ENCODE results near the gene EIF5A2.
"Not testable (repeated sequence)": the region's sequence is repeated elsewhere in the genome, so short reads cannot be mapped to it uniquely, and the experiment has no call there.

Gene EIF5A2

GRCh38 chr3:170908235-170909116, at the start of gene EIF5A2:
TSS of gene EIF5A2 (minus strand) at chr3:170908637. CDS start at chr3:170907806, 831 bp downstream.
- peak; percentile 61 to 71 for DNase-seq

DNA sequence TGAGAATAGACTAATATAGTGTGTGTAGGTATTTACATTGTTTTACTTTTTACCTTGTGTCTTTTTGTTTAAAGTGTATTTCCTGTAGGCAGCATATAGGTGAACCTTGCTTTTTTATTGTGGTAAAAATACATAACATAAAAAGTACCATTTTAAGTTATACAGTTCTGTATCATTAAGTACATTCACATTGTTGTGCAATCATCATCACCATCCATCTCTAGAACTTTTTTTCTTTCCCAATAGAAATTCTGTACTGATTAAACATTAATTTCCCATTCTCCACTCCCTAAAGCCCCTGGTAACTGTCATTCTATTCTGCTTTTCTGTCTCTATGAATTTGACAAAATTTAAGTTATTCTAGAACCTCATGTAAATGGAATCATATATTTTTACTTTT, 48.2 kb upstream of the EIF5A2 start:
- DNase-seq = no peak

- DNase-seq = no peak
Measured at GRCh38 chr3:170953736-170954135, 45.3 kb upstream of the EIF5A2 start.

GRCh38 chr3:170953229-170953628, 44.8 kb upstream of the EIF5A2 start:
- no peak for DNase-seq

GRCh38 chr3:170949211-170949610, 40.8 kb upstream of the EIF5A2 start:
- no peak for DNase-seq

- DNase-seq = no peak
Measured at GRCh38 chr3:170947018-170947769, 38.8 kb upstream of the EIF5A2 start.

- DNase-seq = no peak
Measured at GRCh38 chr3:170942011-170942410, 33.6 kb upstream of the EIF5A2 start.

DNA sequence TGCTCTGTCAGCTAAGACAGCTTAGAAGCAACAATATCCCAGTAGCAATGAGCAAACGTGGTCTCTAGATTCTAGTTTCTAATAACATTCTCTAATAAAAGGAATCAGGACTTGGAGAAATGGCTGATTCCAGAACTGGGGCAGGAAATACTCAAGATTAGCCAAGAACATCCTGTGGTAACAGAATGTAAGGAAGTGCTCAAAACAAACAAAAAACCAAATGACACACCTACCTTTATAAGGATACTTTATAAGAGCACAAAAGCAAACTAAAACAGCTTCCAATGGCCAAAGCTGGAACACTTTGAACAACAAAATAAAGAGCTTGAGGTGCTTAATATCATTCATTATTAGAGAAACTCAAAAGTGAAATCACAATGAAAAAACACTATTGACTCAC, 33.1 kb upstream of the EIF5A2 start:
- DNase-seq = no peak

GRCh38 chr3:170933039-170933438, 24.6 kb upstream of the EIF5A2 start:
- not testable (repeated sequence) for DNase-seq

GRCh38 chr3:170923553-170923952, 15.1 kb upstream of the EIF5A2 start:
- not testable (repeated sequence) for DNase-seq

DNA sequence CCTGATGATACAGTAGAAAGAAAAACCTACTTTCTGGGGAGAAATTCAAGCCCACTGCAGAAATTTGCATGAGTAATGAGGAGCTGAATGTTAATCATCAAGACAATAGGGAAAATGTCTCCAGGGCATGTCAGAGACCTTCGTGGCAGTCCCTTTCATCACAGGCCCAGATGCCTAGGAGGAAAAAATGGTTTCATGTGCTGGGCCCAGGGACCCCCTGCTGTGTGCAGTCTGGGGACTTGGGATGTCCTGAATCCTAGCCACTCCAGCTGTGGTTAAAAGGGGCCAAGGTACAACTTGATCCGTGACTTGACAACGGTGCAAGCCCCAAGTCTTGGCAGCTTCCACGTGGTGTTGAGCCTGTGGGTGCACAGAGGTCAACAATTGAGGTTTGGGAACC, 10.3 kb upstream of the EIF5A2 start:
- DNase-seq = no peak

DNA sequence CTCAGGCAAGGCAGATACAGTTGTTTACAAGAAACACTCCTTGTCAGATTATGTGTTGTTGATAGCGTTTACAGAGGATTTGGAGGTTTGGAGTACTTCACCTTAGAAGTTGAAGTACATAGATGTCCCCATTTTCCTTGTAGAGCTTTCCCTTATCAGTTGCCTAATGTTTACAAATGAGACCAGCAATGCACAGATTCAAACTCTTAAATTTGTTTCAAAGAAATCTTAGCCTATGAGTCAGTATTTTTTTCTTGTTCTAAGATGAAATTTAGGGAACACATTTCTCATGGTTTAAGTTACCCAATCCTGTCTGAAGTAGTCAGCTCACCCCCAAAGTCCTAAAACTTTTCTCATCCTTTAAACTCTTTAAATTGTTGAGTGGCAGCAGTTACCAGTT, 6.3 kb upstream of the EIF5A2 start:
- no peak for DNase-seq

DNA sequence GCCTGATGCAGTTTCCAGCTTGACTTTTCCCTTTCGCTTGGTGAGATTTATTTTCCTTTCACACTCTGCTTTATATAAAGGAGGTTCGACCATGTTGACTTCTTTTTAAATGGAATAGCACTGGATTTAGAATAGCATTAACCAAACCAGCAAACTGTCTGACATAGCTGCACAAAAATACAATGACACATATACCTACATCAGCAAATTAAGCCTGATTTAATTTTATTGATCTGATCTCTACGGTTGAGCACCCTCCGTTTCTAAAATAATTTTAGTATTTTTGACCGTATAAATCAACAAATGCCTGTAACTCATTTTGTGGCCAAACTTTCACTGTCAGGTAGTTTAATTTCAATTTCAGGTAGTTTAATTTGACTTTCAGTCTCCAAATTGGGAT, 5.8 kb upstream of the EIF5A2 start:
- DNase-seq = no peak

DNA sequence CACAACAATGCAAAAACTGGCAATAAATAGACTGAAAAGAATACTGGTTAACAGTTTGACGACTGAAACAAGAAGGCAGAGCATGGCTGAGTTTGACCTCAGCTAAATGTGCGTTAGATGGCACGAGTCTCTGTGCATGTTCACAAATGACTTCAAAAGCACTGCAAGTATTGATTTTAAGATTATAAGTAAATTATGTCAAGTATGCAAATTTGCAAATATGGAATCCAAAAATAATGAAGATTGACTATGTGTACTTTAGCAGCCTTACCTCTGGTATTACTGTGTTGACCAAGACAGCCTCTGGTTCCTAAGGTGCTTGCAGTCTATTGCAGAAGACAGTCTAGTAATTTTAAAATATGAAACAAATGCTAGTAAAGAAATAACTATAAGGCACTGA, 2.6 kb upstream of the EIF5A2 start:
- no peak for DNase-seq

DNA sequence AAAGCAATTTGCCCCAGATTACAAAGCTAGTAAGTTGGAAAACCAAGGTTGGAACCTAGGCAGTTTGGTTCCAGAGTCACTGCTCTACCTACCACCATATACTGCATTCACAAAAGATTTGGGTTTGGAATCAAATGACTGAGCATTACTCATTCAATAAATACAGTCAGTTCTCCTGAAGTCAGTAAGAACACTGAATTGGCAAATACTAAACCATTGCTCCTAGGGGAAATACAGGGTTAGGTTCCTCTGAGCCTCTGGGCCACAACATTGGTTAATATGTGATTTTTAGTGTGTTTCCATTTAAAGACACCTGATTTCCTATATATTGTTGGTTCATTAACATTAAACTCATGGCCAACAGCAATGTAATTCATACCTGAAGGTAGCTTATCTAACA, 2.1 kb upstream of the EIF5A2 start:
- no peak for DNase-seq

DNA sequence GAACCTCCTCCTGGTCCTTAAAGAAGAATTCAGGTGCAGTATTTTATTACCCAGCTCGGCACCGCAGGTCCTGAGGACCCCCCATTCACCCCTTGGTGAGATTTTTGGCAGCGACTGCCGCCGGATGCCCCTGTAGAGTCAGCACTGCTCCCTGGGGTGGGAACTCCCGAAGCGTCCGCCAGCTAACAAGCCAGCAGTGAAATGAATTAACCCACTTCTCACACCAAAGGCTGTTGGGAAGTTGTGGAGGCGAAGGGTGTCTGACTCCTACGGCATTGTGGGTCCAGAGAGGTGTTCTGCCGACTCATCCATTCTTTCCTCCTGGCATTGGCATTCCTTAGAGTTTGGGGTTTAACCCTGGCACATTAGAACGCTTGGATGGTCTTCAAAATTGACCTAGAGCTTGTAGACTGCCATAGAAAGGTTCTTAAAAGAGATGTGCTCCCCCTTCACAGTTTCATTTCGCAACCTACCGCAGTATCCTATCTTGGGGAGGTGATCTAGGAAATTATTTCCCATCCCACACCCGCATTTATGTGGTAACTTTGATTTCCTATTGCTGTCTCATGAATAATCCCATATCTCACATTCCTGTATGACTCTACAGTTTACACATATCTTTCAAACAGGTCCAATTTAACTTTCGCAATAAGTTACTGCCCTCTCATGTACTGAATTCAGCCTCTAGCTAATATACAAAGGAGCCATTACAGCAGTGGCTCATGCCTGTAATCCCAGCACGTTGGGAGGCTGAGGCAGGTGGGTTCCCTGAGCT, 879 bp upstream of the EIF5A2 start:
- no peak for DNase-seq

GRCh38 chr3:170907637-170908234, 701 bp downstream of the EIF5A2 start:
- DNase-seq = no peak

DNA sequence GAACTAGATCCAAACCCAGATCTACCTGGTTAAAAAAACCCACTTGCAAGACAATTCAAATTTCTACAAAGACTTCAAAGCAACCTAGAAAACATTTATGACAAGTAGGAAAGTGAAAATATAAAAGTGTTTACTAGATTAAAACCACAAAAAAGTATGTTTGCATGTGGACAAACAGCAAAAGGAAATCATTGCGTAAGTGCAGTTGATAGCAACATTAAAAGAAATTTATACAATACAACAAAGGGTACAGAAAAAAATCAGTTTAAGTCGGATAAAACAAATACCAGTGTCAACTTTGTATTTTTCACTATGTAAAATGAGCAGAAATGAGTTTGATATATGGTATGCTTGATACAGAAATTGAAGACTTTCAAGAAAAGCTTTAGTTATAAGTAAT, 2.6 kb downstream of the EIF5A2 start:
- DNase-seq = no peak

DNA sequence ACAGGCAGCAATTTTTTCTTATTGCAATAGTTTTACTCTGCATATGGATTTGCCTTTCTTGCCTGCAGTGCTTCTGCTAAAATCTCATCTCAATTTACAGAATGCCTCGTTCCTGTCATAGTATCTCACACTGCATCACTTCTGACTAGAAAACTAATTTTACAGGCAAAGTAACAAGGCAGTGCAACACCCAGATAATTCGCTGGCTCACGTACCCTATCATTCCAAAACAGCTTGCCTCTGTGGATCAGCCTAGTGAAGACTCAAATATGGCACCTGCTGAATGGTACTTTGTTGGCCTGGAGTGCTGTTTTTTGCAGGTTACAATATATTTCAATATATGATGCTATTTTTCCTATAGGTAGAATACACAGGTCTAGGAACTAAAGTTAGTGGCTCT, 5.3 kb downstream of the EIF5A2 start:
- no peak for DNase-seq

DNA sequence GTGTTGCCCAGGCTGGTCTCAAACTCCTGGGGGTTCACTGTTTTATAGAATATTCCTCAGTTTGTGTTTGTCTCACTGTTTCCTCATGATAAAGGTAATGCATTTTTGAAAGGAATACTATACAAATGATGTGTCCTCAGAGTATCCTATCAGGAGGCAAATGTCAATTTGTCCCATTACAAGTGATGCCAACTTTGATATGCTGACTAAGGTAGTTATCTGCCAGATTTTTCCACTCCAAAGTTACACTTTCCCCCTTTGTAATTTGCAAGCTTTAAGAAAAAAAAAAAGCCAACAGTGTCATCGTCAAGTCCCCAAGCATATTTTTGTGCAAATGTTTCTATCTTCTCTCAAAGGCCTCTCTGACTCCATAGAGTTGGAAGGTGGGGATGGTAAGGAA, 9.0 kb downstream of the EIF5A2 start:
- DNase-seq = no peak

GRCh38 chr3:170897978-170898377, 10.5 kb downstream of the EIF5A2 start:
- DNase-seq = no peak

DNA sequence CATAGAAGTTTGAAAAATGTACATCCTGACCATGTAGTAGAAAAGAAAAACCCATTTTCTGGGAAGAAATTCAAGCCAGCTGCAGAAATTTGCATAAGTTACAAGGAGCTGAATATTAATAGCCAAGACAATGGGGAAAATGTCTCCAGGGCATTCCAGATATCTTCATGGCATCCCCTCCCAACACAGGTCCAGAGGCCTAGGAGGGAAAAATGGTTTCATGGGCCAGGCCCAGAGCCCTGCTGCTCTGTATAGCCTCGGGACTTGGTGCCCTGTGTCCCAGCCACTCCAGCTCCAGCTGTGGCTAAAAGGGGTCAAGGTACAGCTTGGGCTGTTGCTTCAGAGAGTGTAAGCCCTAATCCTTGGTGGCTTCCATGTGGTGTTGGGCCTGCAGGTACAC, 11.2 kb downstream of the EIF5A2 start:
- DNase-seq = not testable (repeated sequence)

DNA sequence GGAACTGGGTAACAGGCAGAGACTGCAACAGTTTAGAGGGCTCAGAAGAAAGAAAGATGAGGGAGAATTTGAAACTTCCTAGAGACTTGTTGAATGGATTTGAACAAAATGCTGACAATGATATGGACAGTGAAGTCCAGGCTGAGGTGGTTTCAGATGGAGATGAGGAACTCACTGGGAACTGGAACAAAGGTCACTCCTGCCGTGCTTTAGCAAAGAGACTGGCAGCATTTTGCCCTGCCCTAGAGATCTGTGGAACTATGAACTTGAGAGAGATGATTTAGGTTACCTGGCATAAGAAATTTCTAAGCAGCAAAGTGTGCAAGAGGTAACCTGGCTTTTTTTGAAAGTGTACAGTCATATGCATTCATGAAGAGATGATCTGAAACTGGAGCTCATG, 11.7 kb downstream of the EIF5A2 start:
- no peak for DNase-seq

Measured in SHP77 (cell line).